HFF-Myc (cell line): ENCODE measurements around the gene ZNF710.

Experiments
- DNase-seq: peaks from one replicate; pipeline ENCODE4 v3.0.0-alpha.2; 2011; ENCODE audit warnings: low read depth; ENCODE audit errors: extremely low read depth
- H3K4me3 ChIP-seq: replicated peaks from 2 replicates; pipeline ENCODE4 v1.5.1; 2011; ENCODE audit warnings: low read depth, mild to moderate bottlenecking, control low read depth, low read length
- TF ChIP-seq, protein P1 (sequence below): IDR thresholded peaks from 2 replicates; pipeline ENCODE4 v1.5.1; 2012; ENCODE audit warnings: mild to moderate bottlenecking, low read depth, low read length, control low read depth; ENCODE audit errors: missing control alignments

Gene ZNF710

DNA sequence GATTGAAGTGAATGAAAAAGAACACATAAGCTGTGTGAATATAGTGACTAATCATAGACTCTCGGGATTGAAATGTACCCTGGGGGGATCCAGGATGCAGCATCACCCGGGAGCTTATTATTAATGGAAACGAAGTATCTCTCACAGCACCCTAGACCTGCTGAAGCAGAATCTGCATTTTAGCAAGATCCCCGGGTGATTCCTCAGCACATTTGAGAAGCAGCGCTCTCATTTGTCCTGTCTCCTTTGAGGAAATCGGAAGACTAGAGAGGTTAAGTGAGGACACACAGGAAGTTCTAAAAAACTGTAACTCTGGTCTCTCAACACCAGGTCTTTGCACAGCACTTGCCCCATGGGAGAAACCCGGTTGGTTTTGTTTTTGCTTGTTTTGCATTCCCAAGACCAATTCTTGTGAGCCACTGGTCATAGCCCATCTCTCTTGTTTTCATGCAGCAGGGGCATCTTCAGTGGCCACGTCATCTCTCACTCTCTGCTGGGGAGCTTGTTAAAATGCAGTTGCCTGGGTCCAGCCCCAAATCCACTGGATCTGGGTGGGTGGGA, 30.2 kb downstream of the ZNF710 start:
- no peak for DNase-seq
- H3K4me3 ChIP-seq, result no peak overlapping the region
- TF ChIP-seq, protein P1, sequence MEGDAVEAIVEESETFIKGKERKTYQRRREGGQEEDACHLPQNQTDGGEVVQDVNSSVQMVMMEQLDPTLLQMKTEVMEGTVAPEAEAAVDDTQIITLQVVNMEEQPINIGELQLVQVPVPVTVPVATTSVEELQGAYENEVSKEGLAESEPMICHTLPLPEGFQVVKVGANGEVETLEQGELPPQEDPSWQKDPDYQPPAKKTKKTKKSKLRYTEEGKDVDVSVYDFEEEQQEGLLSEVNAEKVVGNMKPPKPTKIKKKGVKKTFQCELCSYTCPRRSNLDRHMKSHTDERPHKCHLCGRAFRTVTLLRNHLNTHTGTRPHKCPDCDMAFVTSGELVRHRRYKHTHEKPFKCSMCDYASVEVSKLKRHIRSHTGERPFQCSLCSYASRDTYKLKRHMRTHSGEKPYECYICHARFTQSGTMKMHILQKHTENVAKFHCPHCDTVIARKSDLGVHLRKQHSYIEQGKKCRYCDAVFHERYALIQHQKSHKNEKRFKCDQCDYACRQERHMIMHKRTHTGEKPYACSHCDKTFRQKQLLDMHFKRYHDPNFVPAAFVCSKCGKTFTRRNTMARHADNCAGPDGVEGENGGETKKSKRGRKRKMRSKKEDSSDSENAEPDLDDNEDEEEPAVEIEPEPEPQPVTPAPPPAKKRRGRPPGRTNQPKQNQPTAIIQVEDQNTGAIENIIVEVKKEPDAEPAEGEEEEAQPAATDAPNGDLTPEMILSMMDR, result no peak

DNA sequence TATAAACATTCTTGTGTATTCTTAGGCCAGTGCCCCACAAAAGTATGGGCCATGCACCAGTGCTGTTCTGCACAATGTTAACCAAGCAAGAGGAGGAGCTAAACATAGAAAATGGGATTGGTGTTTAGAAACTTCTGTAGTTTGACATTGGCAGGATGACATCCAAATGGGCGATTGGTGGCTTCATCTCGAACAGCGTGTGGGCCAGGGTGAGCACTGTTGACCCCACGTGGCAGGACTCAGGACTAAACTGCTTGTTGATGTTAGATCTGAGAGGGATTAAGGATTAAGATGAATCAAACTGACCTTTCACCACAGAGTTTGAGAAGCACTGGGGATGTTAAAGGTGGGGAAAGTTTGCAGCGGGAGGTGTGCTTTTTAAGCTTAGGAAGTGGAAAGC, 31.9 kb downstream of the ZNF710 start:
- TF ChIP-seq, protein P1, result no peak
- no peak overlapping the region for H3K4me3 ChIP-seq
- DNase-seq, result no peak

- no peak overlapping the region for H3K4me3 ChIP-seq
- DNase-seq, result no peak
- TF ChIP-seq, protein P1, result no peak
These were observed 32.3 kb downstream of the ZNF710 start for GRCh38 chr15:90033448-90033847.

- DNase-seq, result no peak
- H3K4me3 ChIP-seq, result no peak overlapping the region
- TF ChIP-seq, protein P1, result no peak
These were observed 34.1 kb downstream of the ZNF710 start for GRCh38 chr15:90035095-90035839.

DNA sequence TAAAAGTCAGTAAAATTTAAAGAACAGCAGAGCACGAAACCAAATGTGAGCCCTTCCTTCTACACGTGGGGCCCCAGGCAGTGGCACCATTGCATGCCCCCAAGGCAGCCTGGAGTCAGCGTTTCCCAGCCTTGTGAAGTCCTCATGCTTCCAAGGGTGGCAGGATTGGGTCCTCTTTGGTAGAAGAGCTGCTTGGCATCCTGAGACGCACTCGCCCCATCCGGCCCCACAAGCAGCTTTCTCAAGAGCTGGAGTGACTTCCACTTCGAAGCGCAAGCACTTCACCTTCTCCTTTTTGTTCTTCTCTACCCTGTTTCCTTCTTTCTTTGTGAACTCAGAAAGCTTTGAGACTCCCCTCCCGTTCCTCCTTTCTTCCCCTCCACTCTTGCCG, 34.7 kb downstream of the ZNF710 start:
- H3K4me3 ChIP-seq, result no peak overlapping the region
- no peak for DNase-seq
- TF ChIP-seq, protein P1, result no peak

- DNase-seq, result no peak
- no peak overlapping the region for H3K4me3 ChIP-seq
- TF ChIP-seq, protein P1, result no peak
These were observed 35.2 kb downstream of the ZNF710 start for GRCh38 chr15:90036343-90036742.
